ENCODE measurements around the gene AGXT2.

The AGXT2 gene

DNA sequence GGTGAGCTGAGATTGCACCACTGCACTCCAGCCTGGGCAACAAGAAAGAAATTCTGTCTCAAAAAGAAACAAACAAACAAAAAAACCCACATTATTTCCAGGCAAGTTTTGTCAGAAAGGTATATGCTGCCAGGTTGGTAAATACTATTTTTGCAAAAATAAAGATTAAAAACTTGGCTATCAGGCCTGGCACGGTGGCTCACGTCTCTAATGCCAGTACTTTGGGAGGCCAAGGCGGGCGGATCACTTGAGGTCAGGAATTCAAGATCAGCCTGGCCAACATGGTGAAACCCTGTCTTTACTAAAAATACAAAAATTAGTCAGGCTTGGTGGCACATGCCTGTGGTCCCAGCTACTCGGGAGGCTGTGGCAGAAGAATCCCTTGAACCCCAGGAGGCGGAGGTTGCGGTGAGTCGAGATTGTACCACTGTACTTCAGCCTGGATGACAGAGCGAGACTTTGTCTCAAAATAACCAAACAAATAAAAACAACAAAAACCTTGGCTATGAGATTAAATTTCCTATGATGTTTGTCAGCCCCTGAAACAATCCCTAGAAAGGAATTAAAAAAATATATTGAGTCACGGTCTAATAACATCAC, 22.7 kb downstream of the AGXT2 start:
- no peak for TF ChIP-seq FOXM1 (IDR thresholded peaks at IDR 0.05; ENCODE audit: borderline replicate concordance, low read depth)
- TF ChIP-seq, protein P1, sequence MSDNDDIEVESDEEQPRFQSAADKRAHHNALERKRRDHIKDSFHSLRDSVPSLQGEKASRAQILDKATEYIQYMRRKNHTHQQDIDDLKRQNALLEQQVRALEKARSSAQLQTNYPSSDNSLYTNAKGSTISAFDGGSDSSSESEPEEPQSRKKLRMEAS (IDR thresholded peaks at IDR 0.05), result no peak
- no peak for TF ChIP-seq YY1 (IDR thresholded peaks at IDR 0.05; ENCODE audit: low read depth)
- TF ChIP-seq EGR1 (IDR thresholded peaks at IDR 0.05), result no peak

DNA sequence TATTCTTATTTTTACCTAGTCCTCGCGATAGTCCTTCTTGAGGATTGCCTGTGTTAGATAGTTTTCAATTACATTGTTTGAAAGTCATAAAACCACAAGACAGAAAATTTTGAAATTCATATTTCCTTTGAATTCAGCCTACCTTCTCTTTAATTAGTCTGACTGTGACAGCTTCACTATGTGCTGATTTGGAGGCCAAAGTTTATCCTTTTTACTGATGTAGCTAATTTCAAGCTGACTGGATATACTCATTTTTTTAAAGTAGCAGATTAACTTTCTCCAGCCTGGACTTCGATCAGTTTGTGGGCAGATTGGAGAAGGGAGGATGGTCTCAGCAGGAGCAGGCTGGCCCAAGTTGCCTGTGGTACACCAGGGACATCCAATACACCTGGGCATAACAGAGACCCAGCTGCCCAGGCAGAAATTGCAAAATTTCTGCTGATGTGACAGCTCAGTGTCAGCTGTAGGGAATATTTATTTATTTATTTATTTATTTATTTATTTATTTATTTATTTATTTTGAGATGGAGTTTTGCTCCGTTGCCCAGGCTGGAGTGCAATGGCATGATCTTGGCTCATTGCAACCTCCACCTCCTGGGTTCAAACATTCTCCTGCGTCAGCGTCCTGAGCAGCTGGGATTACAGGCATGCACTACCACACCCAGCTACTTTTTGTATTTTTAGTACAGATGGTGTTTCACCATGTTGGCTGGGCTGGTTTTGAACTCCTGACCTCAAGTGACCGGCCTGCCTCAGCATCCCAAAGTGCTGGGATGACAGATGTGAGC, 24.2 kb downstream of the AGXT2 start:
- TF ChIP-seq NFIC (IDR thresholded peaks at IDR 0.05), result no peak
- TF ChIP-seq, protein P2, sequence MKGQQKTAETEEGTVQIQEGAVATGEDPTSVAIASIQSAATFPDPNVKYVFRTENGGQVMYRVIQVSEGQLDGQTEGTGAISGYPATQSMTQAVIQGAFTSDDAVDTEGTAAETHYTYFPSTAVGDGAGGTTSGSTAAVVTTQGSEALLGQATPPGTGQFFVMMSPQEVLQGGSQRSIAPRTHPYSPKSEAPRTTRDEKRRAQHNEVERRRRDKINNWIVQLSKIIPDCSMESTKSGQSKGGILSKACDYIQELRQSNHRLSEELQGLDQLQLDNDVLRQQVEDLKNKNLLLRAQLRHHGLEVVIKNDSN (IDR thresholded peaks at IDR 0.05), result no peak
- no peak for TF ChIP-seq FOXM1 (IDR thresholded peaks at IDR 0.05; ENCODE audit: borderline replicate concordance, low read depth)
- TF ChIP-seq, protein P3, sequence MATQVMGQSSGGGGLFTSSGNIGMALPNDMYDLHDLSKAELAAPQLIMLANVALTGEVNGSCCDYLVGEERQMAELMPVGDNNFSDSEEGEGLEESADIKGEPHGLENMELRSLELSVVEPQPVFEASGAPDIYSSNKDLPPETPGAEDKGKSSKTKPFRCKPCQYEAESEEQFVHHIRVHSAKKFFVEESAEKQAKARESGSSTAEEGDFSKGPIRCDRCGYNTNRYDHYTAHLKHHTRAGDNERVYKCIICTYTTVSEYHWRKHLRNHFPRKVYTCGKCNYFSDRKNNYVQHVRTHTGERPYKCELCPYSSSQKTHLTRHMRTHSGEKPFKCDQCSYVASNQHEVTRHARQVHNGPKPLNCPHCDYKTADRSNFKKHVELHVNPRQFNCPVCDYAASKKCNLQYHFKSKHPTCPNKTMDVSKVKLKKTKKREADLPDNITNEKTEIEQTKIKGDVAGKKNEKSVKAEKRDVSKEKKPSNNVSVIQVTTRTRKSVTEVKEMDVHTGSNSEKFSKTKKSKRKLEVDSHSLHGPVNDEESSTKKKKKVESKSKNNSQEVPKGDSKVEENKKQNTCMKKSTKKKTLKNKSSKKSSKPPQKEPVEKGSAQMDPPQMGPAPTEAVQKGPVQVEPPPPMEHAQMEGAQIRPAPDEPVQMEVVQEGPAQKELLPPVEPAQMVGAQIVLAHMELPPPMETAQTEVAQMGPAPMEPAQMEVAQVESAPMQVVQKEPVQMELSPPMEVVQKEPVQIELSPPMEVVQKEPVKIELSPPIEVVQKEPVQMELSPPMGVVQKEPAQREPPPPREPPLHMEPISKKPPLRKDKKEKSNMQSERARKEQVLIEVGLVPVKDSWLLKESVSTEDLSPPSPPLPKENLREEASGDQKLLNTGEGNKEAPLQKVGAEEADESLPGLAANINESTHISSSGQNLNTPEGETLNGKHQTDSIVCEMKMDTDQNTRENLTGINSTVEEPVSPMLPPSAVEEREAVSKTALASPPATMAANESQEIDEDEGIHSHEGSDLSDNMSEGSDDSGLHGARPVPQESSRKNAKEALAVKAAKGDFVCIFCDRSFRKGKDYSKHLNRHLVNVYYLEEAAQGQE (IDR thresholded peaks at IDR 0.05; ENCODE audit: low read depth), result no peak
- no peak for TF ChIP-seq RAD21 (IDR thresholded peaks at IDR 0.05; ENCODE audit: low read depth)
- TF ChIP-seq CREB1 (IDR thresholded peaks at IDR 0.05; ENCODE audit: low read depth), result no peak
- no peak for TF ChIP-seq TEAD4 (IDR thresholded peaks at IDR 0.05)
- TF ChIP-seq TAF1 (IDR thresholded peaks at IDR 0.05; ENCODE audit: low read depth), result no peak
- TF ChIP-seq TCF12 (IDR thresholded peaks at IDR 0.05; ENCODE audit: low read depth), result no peak
- no peak for TF ChIP-seq CEBPB (IDR thresholded peaks at IDR 0.05)
- TF ChIP-seq, protein P1 (IDR thresholded peaks at IDR 0.05), result no peak
- TF ChIP-seq EGR1 (IDR thresholded peaks at IDR 0.05), result no peak
- no peak for TF ChIP-seq ZBTB7A (IDR thresholded peaks at IDR 0.05; ENCODE audit: low read depth)
- no peak for TF ChIP-seq YY1 (IDR thresholded peaks at IDR 0.05; ENCODE audit: low read depth)
- no peak for TF ChIP-seq EP300 (IDR thresholded peaks at IDR 0.05; ENCODE audit: borderline replicate concordance)

DNA sequence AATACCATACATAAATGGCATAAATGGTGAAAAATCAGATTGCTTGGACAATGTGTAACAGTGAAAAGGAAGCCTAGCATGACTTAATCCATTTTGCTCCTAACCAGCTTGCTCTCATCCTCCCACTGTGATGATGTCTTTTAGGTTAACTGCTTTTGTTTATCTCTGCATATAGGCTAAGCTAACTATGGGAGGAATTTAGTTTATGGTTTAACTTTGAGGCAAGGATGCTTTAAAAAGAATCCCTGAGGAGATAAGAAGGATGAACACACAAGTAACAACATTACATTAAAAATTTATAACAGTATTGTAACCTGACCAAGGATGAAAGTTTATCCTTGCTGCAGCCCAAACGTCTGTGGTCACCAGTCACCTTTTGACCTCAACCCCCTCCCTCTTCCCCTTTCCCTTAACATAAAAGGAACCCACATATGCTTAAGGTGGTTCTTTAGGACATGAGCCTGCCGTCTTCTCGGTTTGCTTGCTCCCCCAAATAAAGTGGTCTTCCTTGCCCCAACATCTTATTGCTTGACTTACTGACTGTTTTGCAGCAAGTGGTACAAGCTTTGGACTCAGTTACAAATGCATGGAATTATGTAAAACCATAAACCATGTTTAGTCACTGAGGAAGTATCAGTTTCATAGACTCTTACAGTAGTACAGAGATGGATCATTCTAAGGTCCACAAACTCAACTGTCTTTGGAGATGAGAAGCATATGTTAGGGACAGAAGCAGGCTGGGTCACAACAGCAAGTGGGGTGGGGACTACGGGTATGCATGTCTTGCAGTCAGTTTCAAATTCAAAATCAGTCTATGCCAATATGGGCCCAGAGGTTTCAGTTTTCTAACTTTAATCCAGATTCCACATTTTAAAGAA, 31.3 kb downstream of the AGXT2 start:
- TF ChIP-seq RAD21 (IDR thresholded peaks at IDR 0.05; ENCODE audit: low read depth) (no peak), TCF12 (IDR thresholded peaks at IDR 0.05; ENCODE audit: low read depth) (no peak), YY1 (IDR thresholded peaks at IDR 0.05; ENCODE audit: low read depth) (no peak), ZBTB7A (IDR thresholded peaks at IDR 0.05; ENCODE audit: low read depth) (no peak), TAF1 (IDR thresholded peaks at IDR 0.05; ENCODE audit: low read depth) (no peak), EP300 (IDR thresholded peaks at IDR 0.05; ENCODE audit: borderline replicate concordance) (no peak), TEAD4 (IDR thresholded peaks at IDR 0.05) (no peak), FOXM1 (IDR thresholded peaks at IDR 0.05; ENCODE audit: borderline replicate concordance, low read depth) (no peak), NFIC (IDR thresholded peaks at IDR 0.05) (no peak), CREB1 (IDR thresholded peaks at IDR 0.05; ENCODE audit: low read depth) (no peak)
- TF ChIP-seq, protein P3 (IDR thresholded peaks at IDR 0.05; ENCODE audit: low read depth), result no peak
- TF ChIP-seq, protein P2 (IDR thresholded peaks at IDR 0.05), result no peak

DNA sequence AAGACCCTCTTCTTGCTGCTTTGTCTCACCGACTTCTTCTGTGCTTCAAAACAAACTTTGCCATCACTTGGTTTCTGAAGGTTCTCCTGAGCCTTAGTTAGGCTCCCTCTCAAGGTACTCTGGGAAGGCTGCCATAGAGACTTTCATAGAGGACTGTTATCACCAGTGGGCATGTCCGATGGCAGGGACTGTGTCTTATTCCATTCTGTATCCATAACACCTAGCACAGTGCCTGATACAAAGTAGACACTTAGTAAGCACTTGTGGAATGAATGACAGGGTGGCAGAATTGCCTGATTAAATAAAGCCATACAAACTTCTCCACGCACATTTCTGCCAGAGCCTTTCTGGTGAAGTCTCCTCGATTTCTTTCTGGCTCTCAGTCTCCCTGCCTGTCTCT, 32.7 kb downstream of the AGXT2 start:
- TF ChIP-seq, protein P2 (IDR thresholded peaks at IDR 0.05), result no peak
- TF ChIP-seq CEBPB (IDR thresholded peaks at IDR 0.05), result no peak
- no peak for TF ChIP-seq TAF1 (IDR thresholded peaks at IDR 0.05; ENCODE audit: low read depth)
- TF ChIP-seq EGR1 (IDR thresholded peaks at IDR 0.05), result no peak
- TF ChIP-seq TCF12 (IDR thresholded peaks at IDR 0.05; ENCODE audit: low read depth), result no peak
- TF ChIP-seq CREB1 (IDR thresholded peaks at IDR 0.05; ENCODE audit: low read depth), result no peak
- TF ChIP-seq, protein P3 (IDR thresholded peaks at IDR 0.05; ENCODE audit: low read depth), result no peak
- no peak for TF ChIP-seq YY1 (IDR thresholded peaks at IDR 0.05; ENCODE audit: low read depth)
- TF ChIP-seq EP300 (IDR thresholded peaks at IDR 0.05; ENCODE audit: borderline replicate concordance), result no peak
- TF ChIP-seq ZBTB7A (IDR thresholded peaks at IDR 0.05; ENCODE audit: low read depth), result no peak
- no peak for TF ChIP-seq NFIC (IDR thresholded peaks at IDR 0.05)
- TF ChIP-seq TEAD4 (IDR thresholded peaks at IDR 0.05), result no peak
- TF ChIP-seq, protein P1 (IDR thresholded peaks at IDR 0.05), result no peak
- TF ChIP-seq RAD21 (IDR thresholded peaks at IDR 0.05; ENCODE audit: low read depth), result no peak
- TF ChIP-seq FOXM1 (IDR thresholded peaks at IDR 0.05; ENCODE audit: borderline replicate concordance, low read depth), result no peak

All from Ishikawa (cell line).